Smooth muscle cell of the brain vasculature (primary cell): Measurements from ENCODE around the gene RAMP1.
"Not testable (repeated sequence)": the region's sequence is repeated elsewhere in the genome, so short reads cannot be mapped to it uniquely, and the experiment has no call there.

Experiments used
- DNase-seq: peaks from one replicate; pipeline ENCODE4 v3.0.0-alpha.2; 2012; ENCODE audit warnings: low read depth, low spot score

Gene RAMP1

DNA sequence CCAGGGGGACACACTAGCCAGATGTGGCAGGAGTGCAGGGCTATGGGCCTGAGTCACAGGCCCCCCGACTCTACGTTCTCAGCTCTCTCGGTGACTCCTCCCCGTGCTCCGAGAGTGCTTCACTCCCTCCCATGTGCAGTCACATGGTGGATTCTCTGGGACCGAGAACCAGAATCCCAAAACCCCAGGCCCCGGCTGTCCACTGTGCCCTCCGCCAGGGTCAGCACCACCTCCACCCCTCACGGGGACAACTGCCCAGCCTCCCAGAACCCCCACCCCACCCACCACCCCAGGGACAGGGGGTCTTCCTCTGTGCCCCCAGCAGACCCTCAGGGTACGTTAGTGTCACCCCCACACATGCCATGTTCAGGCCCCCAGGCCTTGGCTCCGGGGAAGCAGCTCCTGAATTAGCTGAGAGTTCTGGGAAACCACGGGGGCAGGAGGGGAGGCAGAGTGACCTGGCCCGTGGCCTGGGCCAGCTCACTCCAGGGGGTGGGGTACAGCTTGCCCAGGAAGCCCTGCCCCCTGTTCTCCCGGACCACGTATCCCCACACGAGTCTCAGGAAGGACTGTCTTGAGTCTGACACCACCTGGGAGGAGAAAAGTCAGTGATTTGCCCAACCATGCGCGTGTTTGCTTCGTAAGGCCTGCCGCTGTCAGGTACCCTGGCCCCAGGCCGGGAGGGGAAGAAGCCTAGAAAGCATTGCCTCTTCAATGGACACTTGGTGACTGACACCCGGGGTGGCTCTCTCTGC, 4.4 kb downstream of the RAMP1 start:
- DNase-seq = no peak

DNA sequence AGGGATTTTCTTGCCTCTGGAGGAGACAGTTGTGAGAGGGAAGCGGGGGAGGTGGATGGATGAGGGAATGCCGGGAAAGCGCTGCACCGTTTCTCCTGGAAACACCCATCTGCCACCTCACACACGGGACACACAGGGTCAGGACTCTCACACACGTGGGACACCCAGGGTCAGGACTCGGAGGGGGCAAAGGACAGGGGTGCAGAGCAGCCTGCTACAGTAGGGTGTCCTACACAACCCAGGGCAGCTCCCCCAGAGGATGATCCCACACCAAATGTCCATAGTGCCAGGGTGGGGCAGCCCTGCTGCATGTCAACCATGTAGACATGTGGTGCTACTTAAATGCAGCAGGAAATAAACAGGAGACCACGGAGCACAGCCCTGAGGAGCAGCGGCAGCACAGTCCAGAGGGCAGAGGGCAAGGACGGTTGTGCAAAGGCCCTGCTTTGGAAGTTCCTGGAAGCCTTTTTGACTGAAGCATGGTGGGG, 5.1 kb downstream of the RAMP1 start:
- DNase-seq = no peak

DNA sequence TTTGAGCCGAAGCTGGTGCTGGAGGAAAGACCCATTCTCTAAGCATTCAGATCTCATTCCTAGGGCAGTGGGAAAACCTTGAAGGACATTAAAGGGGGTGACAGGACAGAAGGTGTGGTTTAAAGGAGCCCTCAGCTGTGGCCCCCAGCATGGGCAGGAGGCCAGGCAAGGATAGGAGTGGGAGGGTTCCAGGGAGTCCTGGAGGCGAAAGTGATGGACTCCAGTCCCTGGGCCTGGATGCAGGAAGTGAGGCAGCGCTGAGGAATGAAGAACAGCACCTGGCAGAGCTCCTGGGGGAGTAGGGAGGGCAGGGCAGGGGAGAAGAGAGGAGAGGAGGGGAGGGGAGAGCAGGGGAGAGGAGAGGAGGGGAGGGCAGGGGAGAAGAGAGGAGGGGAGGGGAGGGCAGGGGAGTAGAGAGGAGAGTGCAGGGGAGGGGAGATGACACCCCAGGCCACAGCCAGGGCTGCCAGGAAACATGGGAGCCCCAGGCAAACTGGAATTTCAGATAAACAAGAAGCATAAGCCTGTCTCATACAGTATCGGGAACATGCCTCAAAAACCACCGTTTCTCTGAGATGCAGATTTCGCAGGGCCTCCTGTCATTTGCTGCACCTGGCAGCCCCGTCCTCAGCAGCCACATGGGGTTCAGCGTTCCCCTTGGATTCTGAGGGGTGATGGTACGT, 5.7 kb downstream of the RAMP1 start:
- DNase-seq = no peak

DNA sequence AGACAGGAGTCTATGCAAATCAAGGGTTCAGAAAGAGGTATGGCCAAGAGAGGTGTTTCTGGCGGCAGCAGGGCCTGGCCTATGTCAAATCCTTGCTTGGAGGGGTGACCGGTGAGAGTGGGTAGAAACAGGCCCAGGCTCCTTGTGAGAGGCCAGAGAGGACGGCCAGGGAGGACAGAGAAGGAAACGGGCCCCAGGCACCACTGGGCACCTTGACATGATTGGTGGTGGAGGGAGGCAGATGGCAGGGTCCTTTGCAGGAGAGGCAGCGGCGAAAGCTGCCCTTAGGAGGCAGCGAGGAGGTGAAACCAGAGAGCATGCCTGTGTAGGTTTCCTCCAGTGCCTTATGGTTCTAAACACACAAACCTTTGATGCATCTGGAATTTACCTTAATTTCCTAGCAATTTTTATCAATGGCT, 6.2 kb downstream of the RAMP1 start:
- no peak for DNase-seq

DNA sequence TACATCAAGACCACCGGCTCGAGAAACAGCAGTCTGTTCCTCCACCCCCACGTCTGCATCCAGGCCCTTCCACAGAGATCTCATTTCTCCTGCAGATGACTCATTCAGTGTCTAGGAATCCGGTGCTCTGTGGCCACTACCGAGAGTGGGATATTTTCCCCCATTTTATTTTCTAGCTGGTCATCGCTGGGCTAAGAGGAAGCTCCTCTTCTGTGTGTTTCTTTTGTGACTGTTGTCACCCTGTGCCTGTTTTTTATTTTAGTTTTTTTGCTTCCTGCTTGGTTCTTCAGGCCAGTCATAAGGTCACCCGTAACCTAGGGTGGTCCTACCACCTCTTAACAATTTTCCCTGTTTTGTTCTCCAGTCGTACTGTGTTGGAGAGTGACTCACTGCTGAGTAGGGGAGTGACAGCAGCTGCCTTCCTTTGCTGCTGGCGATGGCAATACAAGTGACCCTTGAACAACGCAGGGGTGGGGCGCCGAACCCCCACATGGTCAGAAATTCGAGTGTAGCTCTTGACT, 6.7 kb downstream of the RAMP1 start:
- no peak for DNase-seq

DNA sequence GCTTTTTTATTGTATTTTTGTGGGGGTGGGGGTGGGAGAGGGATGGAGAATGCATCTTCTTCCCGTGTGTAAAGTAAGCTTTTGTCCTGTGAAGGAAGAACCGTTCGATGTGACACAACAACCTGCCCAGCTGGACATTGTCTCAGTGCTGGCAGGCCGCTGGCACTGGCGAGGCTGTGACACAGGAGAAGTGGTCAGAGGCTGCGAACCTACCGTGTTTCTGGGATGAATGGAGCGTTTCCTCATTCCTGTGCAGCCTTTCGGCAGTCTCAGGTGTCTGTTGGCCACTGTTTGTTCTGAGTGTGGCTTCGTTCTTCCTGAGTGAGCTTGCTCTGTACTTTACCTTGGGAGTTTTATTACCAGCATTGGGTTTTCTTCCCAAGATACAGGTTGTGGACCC, 8.0 kb downstream of the RAMP1 start:
- no peak for DNase-seq

DNA sequence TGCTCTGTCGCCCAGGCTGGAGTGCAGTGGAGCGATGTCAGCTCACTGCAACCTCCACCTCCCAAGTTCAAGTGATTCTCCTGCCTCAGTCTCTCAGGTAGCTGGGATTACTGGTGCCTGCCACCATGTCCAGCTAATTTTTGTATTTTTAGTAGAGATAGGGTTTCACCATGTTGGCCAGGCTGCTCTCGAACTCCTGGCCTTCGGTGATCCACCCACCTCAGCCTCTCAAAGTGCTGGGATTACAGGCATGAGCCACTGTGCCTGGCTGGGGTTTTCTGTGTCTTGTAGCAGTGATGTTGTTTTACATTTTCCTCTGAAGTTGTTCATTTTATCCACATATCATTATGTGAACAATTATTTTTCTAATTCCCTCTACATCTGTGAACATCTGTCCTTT, 8.7 kb downstream of the RAMP1 start:
- DNase-seq = not testable (repeated sequence)

DNA sequence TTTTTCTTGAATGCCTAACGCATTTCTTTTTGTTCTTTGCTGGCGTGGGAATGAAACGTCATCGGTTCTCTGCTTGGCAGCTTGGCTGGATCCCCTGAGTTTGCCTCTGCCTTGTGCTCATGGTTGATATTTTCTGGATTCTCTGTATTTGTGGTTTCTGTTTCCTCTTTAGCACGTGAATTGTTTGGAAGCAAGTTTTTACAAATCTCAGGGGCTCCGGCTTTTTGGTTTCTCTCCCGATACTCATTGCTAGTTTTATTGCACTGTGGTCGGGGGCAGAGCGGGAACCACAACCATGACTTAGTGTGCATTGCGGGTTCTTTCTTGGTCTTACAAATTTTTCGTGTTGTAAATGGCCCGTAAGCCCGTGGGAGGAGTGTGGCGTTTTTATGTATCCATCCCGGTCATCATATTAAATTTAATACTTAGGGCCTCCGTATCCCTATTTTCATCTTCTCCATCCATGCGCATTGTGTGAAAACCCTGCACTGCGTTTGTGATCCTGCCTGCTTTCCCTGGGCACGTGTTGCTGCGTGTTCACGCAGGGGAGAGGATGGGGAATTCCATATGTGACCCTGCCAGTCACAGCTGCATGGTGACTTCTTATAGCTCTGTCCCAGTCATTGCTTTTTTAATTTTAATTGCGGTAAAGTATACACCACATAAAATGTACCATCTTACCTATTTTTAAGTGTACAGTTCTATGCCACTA, 9.4 kb downstream of the RAMP1 start:
- no peak for DNase-seq

DNA sequence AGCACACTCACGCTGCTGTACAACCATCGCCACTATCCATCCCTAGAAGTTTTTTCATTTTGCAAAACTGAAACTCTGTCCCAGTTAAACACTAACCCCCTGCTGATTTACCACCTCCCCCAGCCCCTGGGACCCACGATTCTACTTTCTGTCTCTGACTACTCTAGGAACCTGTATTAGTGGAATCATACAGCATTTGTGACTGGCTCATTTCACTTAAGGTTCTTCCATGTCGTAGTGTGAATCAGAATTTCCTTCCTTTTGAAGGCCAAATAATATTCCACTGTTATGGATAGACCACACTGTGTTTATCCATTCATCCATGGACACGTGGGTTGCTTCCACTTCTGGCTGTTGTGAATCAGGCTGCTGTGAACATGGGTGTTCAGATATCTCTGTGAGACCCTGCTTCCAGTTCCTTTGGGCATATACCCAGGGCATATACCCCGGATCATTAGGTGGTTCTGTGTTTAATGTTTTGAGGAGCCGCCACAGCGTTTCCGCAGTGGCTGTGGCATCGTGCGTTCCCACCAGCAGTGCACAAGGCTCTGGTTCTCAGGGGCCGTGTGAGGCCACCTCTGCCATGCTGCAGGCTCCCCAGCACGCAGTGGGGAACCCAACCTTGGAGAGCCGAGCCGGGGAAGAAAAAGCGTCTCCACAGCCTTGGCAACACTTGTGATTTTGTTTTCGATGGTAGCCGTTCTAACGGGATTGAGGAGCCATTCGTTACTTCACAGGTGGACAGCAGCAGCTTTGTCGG, 10.1 kb downstream of the RAMP1 start:
- DNase-seq = no peak

DNA sequence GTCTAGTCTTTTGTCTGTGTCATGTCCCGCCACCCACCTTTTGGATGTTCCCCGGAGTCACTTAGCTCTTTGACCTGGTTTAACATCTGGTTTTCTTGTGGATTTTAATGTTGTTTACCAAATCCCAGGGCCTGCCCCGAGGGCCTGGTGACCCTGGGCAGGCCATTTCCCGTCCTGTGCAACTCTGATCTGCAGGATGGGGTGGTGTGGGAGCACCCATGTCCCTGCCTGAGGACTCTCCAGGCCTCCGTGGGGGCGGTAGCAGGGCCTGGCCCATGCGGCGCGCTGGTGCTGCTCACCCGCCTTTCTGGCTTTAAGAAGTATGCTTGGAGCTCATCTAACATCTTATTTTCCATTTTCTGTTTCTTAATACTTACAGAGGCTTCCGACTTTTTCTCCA, 10.7 kb downstream of the RAMP1 start:
- DNase-seq = no peak

DNA sequence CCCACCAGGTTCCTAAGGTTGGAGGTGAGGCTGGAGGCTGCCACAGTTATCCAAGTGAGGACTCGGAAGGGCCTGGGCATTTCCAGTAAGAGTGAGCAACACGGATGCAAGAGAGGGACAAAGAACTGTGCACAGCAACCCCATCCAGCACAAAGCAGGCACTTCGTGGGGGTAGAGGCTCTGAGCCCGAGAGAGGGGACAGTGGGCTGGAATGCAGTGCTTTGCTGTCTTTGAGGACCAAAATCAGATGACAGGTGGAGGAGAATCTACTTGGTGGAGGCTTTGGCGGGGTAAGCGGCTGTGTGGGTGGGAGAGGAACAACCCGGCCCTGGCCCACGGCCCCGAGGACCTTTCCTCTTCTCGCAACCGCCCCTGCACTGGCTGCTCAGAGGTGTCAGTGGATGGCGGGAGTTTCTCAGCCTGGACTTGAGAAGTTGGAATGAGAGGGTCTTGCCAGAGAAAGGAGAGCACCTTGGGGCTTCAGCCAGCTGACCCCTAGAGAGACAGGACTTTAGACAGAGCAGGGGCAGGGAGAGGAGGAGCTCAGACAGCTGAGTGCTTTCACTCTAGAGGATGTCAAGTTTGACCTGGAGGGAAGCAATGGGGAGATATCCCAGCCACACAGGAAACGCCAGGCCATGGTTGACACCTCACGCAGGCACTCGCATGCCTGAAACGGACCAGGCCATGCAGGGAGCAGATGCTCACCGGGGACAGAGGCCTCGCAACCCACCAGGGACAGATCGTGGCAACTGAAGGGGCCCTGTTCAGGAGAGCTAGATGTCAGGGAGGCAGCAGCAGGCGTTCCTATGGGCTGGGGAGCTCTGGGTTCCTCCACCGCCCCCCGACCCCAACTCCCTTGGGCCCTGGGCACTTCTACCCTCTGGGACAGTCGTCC, 11.6 kb downstream of the RAMP1 start:
- DNase-seq = no peak

DNA sequence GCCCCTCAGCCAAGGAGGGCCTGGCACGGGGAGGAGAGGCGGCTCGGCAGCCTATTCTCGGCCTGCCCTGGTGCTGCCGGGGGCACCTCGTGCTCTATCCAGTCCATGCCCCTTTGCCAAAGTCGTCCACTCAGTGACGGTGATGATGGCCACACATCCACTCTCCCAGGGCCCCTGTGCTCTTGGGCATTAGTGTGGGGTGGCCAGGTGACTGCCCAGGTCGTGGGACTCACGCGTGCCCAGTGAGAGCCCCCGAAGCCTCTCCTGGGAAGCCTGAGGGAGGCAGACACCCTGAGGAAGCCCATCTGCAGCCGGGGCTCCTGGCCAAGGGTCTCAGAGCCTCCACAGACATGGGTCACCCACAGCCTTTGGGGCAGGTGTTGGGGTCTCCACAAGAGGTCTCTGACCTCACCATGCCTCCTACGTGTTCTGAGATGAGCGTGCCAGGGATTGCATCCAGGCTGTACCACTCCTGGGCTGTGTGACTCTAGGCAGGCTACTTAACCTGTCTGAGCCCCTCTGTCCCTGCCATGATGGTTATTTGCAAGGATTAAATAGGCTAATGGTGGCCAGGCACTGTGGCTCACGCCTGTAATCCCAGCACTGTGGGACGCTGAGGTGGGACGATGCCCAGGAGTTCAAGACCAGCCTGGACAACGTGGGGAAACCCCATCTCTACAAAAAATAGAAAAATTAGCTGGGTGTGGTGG, 12.9 kb downstream of the RAMP1 start:
- DNase-seq = no peak

DNA sequence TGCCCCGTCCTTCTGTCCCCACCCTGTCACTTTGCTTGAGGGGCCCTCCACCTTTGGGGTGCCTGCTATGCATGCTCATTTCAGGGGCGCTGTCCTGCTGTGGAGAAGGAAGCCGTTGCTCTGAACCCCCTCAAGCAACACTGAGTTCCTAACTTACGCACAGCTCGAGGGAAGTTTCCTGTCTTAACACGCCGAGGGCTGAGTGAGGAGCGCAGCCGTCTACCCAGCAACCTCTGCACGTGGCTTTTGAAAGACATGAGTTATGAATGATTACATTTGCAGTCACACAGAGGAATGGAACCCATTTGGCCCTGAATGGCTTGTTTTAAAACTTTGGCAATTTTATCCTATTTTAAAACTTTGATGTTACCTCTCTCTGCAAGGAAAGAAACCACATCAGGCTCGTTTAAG, 14.0 kb downstream of the RAMP1 start:
- no peak for DNase-seq

DNA sequence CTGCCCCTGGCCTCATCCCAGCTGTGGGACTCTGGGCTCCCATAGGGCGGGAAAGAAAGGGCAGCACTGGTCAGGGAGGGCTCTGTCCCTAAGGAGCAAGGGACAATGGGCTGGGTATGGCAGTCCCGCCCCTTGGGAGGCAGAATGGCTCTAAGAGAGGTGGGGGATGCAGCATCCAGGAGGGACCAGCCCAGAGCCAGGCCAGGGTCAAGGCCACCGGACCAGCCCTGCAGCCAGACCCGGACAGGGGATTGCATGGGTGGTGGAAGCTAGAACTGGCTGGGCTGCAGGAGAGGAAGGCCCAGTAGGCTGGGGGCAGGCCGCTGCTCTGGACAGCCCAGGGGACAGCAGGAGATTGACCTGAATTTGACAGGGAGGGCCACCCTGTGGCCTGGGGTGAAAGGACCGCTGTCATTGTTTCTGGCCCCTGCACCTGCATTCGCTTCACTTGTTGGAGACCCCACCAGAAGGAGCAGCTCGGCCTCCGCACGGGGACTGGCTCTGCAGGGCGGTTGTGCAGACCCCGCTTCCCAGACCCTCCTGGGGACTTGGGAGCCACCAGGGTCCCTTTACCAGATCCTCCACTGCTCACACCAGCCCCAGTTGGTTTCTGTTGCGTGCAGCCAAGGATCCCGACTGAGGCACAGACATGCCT, 14.6 kb downstream of the RAMP1 start:
- DNase-seq = no peak

DNA sequence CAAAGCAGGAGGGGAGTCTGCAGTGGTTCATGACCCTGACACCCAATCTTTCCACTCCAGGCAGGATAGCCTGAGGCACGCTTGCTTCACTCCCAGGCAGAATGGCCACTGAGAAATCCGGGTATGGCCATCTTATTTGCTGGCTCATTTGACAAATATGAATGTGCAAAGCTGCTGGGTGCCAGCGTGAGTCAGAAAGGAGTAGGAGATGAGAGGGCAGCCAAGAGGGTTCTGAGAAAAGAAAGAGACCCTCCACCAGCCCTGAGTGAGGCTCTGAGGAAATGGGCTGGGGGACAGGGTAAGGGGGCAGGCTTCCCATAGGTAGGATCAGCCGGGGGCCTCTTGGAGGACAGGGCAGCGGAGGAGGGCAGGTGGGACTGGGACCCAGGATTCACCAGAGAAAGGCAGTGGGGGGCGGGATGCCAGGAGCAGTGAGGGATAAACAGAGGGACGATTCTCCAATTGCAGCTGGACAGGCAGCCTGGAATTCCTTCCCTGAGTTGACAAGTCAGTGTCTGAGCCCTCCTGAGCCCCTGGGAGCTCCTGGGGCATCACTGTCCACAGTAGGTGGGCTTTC, 15.2 kb downstream of the RAMP1 start:
- DNase-seq = peak; percentile 64

DNA sequence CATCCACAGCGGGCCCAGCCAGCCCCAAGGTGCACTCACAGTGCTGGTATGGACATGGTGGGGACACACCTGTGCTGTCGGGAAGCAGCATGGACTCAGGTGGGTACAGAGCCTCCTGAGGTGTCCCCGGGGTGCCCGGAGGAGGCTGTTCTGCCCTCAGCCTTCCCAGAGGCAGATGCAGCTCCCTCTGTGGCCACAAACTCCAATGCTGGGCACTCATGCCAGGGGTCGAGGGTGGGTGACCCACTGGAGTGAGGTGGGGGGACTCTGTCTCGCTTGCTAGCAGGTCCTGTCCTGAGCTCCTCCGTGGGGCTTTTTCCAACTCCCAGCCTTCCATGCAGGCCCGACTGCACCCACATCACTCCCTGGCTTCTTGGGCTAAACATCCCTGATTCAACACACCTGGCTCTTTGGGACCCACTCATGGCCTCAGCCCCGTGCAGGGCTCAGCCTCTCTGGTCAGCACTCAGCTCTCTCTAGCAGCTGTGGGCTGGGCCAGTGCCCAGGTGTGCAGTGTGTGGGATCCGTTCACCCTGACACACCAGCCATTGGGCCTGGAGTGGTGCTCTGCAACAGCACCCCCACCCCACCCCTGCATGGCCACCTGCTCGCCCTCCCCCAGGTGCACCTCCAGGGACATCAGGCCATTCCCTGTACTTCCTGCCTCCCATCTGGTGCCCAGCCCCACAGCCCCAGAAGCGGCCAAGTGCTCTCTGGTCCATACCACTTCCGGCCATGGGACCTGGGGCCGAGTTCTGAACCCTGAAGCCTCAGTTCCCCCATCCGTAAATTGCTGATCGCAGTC, 16.0 kb downstream of the RAMP1 start:
- DNase-seq = no peak

DNA sequence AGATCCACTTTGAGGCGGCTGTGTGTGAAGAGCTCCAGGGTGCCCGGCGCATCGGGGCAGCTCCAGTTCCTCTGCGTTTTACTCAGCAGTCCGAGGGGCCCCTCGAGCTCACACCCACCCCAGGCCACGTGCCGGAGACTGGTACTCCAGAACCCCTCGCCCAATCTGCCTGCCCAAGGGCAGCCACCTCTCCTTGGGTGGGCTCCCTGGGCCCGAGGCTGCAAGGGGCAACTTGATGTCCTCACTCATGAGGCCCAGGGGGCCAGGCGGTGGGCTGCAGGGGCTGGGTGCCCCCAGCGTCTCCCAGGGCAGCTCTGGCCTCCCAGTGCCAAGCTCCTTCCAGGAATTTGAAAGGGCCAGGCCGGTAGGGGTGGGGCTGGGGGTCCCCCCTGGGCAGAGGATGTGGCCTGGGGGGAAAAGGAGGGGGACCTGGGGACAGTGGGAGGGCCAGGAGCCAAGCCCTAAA, 16.7 kb downstream of the RAMP1 start:
- no peak for DNase-seq

DNA sequence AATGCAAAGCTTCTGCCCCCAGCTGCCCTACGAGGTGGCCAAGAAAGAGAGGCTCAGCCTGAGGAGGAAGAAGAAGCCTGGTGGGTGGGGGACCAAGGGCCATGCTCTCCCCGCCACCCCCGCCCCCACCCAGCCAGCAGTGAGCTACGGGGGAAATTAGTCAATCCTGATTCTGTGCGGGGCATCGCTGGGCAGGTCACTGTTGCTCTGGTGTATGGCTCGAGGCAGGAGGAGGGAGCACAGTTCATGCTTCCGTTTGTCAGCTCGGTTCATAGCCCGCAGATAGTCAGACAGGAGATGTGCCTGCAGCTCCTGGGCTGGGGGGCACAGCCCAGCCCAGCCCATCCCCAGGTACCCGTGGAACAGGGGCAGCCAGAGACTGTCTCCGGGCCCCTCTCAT, 17.1 kb downstream of the RAMP1 start:
- DNase-seq = no peak
